T-helper 2 cell (primary cell): ENCODE results near the gene SPTSSB.

Experiments
- DNase-seq, 5 experiments: peaks; one replicate each; pipeline versions ENCODE4 v3.0.0 to v3.0.0-alpha.2; 2012 to 2022

The SPTSSB gene

DNA sequence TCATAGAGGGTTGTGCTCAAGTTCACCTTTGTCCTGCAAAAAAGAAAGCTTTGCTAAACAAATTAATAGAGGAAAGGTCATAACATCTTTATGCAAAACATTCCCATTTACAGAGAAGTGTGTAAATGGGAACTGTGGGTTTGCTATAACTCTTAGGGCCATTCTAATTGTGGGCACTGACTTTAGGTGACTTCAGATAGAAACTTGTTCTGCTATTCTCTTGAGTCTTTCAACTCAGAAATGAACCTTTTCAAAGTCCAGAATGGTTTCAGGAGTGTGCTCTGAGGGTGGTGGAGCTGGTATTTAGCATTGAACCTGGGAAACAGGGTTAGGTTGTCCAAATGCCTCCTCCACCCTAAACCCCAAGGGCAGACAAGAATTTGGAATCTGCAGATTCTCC is 34.0 kb downstream of the SPTSSB start:
- DNase-seq: no peak

DNA sequence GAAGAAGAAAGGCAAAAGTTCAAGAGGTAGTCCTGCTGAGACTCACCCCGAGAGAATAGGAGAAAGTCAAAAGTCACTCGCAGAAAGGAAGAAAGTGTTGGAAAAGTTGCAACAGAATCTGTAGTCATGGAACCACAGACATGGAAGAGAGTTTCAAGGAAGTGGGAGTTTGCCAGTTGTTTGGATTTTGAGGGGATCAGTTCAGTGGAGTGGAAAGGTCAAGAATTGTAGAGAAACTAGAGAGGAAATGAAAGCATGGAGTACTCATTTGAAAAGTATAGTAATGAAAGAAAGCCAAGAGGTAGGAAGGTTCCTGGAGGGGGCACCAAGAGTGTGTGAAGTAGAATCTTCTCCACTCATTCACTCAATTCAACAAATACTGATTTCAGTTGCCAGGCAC is 34.7 kb downstream of the SPTSSB start:
- DNase-seq: no peak

DNA sequence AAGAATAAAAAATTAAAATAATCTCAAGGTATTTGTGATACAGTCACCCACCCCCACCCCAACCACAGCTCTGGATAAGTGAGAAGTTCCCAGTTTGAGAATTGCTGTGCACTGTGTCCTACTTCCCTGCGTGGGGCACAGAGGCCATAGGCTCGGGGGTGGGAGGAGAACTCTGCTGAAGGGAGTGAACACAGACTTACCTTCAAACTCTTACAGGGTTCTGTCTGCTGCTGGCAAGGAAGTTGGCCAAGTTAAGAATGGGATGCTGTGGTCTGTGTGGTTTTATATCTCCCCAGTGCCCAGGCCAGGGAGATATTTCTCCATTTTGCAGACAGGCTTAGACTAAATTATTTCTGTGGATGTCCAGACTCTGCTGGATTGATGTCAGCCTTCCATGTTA is 37.6 kb downstream of the SPTSSB start:
- DNase-seq: no peak

DNA sequence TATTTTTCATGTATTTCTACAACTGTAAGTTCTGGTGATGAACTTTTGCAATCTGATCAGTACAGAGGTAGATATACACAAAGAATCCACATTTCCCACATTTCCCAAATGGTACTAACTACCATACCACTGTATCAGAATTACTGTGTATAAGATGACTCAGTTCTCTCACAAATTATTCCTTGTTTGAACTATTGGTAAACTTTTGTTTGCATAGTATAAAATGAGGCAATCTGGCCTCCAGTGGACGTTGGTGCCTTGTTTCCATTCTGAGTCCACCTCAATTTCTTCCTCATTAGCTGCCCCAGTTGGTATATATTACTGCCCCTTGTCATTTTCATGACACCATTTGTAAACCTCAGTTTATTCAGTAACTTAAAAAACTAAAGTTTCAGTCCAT is 38.5 kb downstream of the SPTSSB start:
- DNase-seq: no peak

DNA sequence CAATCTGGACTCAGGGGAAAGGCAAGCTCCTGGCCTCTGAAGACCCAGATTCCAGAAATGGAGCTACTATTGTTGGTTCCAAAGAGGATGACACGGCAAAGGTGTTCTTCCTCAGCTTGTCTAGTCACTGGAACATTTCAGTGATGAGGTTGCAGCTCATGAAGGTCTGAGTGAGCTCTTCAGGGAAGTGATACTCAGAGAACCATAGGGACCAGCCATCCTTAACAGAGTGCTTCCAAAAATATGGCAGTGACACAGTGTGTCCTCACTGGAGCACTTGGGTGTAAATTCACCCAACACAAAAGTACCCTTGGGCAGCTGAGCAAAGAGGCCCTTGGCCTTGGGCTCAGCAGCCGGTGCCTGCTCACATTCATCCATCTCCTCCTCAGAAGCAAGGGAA is 46.3 kb downstream of the SPTSSB start:
- DNase-seq: no peak

DNA sequence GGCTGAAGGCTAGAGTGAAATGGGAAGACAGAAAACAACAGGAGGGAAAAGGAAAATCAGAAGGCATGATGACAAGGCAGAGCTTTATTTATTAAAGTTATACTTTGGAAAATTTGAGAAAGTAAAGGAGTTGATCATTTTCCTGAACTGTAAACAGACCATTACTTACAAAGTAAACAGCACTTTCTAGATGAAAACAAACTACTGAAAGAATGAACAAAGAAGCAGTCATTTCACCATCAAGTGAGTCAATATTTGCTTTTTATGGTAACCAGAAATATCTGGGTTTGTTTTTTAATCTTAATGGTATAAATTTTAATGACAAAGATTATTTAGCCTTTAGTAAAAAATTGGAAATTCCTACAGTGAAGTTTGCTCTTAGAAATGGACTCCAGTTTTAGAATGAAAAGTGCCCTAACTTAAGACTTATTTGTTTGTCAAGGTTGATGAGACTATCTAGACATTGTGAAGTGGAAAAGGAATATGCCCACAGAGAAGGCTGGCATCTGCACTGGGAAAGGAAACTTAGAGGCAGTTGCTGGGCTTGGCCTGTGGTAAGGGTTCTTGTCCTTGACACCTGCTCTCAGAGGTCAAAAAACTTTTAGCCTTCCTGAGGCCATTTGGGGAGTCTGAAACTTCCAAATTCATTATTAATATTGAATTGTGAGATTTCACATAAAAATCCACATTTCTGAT is 47.2 kb downstream of the SPTSSB start:
- no peak for DNase-seq

DNA sequence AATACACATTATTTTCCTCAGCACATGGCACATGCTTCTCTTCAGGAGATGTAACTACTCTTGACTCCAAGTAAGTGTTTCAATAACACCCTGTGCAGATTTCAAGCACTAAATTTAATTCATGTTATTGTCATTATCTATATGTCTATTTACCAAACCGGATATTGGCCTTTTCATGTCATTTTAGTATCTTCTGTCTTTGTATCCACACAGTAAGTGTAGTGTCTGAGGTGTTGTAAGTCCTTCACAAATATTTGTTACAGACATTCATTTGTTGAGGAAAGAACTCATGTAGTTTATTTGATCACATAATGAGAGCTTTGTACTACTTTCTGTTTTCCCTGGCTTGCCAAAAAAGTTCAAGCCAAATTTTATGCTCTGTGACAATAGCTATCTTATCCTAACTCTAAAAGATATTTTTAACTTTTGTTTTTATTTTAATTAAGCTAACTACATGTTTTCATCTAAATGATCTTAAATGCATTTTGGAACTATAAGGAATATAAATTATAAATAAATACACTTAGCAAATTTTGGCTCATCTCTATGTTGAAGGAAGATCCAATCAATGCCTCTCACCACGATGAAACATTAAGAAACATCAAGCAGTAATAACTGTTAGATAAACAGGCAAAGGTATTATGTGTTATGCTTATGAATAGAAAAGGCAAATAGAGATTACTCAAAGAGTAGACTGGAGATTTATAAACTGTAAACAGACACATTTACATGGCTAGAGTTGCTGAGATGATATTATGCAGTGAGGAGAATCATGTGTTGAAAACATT is 48.3 kb downstream of the SPTSSB start:
- DNase-seq: no peak

DNA sequence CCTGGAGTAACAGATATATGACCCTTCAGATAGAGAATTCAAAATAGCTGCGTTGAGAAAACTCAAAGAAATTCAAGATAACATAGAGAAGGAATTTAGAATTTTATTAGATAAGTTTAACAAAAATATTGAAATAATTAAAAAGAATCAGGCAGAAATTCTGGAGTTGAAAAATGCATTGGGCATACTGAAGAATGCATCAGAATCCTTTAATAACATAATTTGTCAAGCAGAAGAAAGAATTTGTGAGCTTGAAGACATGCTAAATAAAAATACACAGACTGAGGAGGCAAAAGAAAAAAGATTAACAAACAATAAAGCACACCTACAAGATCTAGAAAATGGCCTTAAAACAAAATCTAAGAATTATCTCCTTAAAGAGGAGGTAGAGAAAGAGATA is 50.5 kb downstream of the SPTSSB start:
- no peak for DNase-seq

DNA sequence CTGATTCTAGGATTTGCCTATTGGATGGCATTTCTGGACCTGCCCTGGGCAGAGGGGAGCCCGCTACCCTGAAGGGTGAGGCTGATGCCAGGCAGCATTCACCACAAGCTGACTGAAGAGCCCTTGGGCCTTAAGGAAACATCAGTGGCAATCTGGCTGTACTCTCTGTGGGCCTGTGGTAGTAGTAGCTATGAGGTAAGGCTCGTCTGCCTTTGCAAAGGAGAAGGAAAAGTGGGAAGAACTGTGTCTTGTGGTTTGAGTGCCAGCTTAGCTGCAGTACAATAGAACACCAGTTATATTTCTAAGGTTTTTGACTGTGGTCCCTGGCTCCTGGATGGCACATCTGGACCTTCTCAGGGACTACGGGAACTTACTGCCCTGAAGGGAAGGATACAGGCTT is 51.5 kb downstream of the SPTSSB start:
- no peak for DNase-seq

DNA sequence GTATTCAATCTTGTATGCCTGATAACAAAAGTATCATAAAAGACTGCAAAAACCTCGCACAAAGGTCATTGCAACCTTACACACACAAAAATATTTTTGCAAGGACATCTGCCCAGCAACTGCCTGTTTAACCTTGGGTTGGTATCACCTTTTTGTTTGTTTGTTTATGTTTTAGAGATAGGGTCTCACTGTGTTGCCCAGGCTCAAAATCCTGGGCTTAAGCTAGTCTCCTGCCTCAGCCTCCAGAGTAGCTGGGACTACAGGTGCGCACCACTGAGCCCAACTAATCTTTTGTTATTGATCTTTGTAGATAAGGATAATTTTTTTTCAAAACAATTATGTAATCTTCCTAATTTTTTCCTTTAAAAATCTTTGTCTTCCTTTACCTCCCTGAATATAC is 54.2 kb downstream of the SPTSSB start:
- DNase-seq: no peak

DNA sequence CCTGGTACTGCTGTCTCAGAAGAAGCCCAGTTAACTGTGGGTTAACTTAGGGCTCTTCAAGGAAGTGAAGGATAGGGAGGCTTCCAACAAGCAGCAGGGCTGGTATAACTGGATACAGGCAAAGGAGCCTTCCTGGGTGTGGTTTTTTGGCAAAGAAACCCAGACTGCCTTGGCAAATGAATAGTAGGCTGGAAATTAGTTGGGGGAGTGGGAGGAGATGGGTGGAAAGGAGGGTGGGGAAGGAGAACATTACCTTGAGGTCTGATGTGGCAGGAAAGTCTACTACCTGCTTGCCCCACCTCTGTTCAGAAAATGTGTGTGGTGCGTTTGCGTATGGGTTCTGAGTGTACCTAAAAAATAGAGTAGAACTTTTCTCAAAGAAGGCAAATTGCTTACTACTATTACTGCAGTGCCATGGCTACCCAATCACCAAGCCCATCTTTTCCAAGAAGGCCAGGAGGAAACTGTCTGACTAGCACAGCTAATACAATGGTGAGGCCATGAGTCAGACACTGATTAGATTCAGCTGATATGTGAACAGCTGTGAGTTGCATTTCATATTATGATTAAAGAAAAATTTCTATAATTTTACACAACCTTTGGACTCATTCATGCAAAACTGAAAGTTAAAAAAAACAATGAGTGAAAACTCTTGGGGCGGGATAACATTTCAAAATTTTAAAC is 55.2 kb downstream of the SPTSSB start:
- peak in 1 of 5 experiments; percentile 8 for DNase-seq

DNA sequence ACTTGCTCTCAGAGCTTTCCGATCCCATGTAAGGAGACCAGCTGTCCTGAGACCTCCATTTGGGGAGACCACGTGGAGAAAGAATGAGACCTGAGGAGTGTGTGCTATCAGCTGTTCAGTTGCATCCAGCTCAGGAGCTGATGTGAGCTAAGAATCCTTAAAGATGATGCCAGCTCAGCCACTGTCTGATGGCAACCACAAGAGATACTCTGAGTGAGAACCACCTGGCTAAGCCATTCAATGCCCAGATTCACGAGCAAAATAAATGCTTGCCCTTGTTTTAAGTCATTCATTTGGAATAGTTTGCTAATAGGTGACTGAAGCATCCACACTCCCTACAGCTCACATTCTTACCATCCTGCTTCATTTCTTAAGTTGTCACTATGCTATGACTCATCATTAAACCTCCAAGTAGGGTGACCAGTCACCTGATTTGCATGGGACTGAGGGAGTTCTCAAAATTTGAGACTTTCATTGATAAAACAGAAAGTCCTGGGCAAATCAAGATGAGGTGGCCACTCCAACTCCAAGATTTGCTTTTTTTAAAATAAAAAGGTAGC is 56.4 kb downstream of the SPTSSB start:
- DNase-seq: no peak

DNA sequence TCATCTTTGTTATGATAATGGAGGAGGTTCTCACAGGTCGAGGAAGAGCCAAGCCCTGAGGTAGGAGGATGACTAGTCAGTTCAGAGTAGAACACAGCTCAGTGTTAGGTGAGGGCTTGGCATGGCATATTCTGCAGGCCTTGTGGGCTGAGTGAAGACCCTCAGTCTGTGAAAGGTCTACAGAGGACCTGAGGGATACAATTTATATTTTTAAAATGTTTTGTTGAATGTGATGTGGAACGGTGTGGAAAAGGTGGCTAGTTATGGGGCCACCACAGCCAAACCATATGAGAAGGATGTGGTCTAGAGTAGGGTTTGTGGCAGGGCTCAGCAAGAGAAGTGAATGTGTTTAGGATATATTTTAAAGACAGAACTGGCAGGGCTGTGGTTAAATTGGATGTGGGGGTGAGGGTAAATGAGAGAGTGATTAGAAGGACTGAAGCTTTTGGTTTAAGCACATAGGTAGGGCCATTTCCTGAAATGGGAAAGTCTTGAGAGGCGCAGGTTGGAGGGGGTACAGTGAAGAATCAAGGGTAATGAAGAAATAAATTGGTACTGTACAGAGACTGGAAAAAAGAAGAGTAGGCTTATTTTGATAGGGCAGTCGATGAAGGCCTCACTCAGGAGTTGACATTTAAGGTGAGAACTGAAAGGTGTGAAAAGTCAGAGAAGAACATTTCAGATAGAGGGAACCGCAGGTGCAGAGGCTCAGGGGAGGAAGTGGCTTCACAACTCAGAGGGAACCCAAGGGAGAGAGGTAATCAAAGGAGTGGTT is 60.5 kb downstream of the SPTSSB start:
- DNase-seq: peak in 2 of 5 experiments; percentile 86 to 88

DNA sequence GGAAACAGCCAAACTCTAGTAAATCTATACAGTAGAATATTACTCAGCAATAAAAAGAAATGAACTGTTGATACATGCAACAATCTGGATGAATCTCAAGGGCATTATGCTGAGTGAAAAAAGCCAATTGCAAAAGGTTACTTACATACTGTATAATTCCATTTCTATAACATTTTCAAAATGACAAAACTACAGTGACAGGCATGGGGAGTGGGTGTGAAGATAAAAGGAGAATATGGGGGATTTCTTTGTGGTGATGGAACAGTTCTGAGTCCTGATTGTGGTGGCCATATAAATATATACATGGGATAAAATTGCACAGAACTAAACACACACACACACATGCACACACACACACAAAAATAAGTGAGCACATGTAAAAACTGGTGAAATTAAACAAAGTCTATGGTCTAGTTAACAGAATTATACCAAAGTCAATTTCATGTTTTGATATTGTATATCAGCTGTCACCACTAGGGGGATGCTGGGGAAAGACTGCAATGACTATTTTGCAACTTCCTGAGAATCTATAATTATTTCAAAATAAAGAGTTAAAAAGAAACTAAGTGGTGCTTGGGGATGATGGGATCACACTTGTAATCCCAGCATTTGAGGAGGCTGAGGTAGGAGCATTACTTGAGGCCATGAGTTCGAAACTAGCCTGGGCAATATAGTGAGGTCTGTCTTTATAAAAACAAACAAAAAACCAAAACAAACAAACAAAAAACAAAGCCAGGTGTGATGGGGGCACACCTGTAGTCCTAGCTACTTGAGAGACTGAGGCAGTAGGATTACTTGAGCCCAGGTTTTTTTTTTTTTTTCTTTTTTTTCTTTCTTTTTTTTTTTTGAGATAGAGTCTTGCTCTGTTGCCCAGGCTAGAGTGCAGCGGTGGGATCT is 66.0 kb downstream of the SPTSSB start:
- DNase-seq: peak in 1 of 5 experiments; percentile 14

DNA sequence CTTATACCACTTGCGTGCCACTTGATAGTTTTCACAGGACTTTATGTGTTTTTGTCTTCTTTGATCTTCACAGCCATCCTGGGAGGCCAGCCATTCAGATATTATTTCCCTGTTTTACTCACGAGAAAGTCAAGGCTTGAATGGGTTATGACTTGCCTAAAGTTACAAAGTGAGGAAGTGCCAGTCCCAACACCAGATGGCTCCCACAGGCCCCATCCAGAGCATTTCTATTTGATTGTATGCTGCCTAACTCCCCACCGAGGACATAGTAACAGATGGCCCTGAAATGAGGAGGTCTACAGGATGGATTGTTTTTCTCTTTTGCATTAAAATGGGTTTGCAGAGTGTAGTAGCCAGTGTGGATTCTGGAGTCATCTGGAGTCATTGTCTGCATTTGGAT is 74.5 kb downstream of the SPTSSB start:
- no peak for DNase-seq

DNA sequence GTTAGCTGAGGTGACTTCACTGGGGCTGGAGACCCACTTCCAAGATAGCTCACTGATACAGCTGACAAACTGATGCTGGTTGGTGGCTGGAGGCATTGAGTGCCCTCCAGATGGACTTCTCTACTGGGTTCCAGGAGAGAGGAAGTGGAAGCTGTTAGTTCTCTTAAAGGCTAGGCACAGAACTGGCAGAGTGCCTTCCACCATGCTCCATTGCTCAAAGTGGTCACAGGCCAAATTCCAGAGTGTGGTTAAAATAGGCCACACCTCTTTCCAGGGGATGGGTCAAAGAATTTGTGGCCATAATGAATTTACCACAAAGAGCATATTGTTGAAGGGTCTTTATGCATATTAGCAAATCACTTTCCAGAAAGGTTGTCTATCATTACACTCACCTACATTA is 76.0 kb downstream of the SPTSSB start:
- DNase-seq: no peak
